DOHH2 (cell line): ENCODE data around the gene RASGRF1.

Experiments
- EZH2phosphoT487 ChIP-seq: fragments of 200-600 bp; sonication (generic); IDR thresholded peaks from 2 replicates; pipeline ENCODE4 v1.6.1; 2017; ENCODE audit warnings: borderline replicate concordance, mild to moderate bottlenecking, antibody characterized with exemption, low read length, moderate library complexity, mixed read lengths
- TF ChIP-seq, protein P1 (sequence below): fragments of 200-600 bp; sonication (generic); IDR thresholded peaks from one replicate; pipeline ENCODE4 v1.5.1; 2014; ENCODE audit warnings: antibody characterized with exemption, mild to moderate bottlenecking, low read depth, low read length; ENCODE audit not compliant: poor library complexity, severe bottlenecking

GRCh38 chr15:79092382-79092781 lies 1.8 kb upstream of the RASGRF1 start:
- TF ChIP-seq, protein P1, sequence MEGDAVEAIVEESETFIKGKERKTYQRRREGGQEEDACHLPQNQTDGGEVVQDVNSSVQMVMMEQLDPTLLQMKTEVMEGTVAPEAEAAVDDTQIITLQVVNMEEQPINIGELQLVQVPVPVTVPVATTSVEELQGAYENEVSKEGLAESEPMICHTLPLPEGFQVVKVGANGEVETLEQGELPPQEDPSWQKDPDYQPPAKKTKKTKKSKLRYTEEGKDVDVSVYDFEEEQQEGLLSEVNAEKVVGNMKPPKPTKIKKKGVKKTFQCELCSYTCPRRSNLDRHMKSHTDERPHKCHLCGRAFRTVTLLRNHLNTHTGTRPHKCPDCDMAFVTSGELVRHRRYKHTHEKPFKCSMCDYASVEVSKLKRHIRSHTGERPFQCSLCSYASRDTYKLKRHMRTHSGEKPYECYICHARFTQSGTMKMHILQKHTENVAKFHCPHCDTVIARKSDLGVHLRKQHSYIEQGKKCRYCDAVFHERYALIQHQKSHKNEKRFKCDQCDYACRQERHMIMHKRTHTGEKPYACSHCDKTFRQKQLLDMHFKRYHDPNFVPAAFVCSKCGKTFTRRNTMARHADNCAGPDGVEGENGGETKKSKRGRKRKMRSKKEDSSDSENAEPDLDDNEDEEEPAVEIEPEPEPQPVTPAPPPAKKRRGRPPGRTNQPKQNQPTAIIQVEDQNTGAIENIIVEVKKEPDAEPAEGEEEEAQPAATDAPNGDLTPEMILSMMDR: no peak
- no peak for TF ChIP-seq EZH2phosphoT487
